ENCODE measurements around the gene CAMK2N1. TPM values are rescaled to one million over a fixed set of nuclear protein-coding genes. Genes with fewer than 3 reads are reported as not detected.

The CAMK2N1 gene
- total RNA-seq, 1 experiment from 2014 or later = 0.41 TPM

GRCh38 chr1:20472860-20473711 is 12.9 kb downstream of the CAMK2N1 start:
- Histone ChIP-seq H3K36me3 (ENCODE audit: insufficient read depth, low read length, poor library complexity, severe bottlenecking) (no peaks in the 10 kb centered on the region), H3K9me3 (ENCODE audit: low read depth, low read length, poor library complexity, severe bottlenecking) (no peaks in the 10 kb centered on the region), H3K4me3 (ENCODE audit: low read depth, low read length, poor library complexity, severe bottlenecking) (no peak overlapping the region), H3K27ac (ENCODE audit: low read depth, low read length, poor library complexity, severe bottlenecking) (no peak overlapping the region), H3K4me1 (ENCODE audit: insufficient read depth, low read length, poor library complexity, severe bottlenecking) (no peaks in the 10 kb centered on the region), H3K27me3 (replicated peaks; ENCODE audit: insufficient read depth, low read depth, low read length, poor library complexity) (peaks cover 45% of the 10 kb centered on the region)
- ChIA-PET POLR2A (ENCODE audit: low non-redundant PET) (interaction anchor here (0.7 kb wide), 1 partner anchor 999 kb away, joined by 3 read pairs; no protein-coding TSS in a partner anchor), CTCF (no interaction called here)
- no TSS peak for BruUV-seq (replicated peaks)
- TF ChIP-seq CTCF (conservative IDR thresholded peaks at IDR 0.05; ENCODE audit: low read depth, low read length) (no peak), EZH2 (IDR thresholded peaks at IDR 0.05; ENCODE audit: borderline replicate concordance, low read depth, low read length, poor library complexity, severe bottlenecking) (no peak)
- no peak for DNase-seq (ENCODE audit: low spot score)
- intact Hi-C loops (cut with micrococcal nuclease; ENCODE audit: unreplicated experiment) = no loop called here

- intact Hi-C loops (cut with micrococcal nuclease; ENCODE audit: unreplicated experiment) = no loop called here
- POLR2A ChIA-PET (ENCODE audit: low non-redundant PET) = no interaction called here
- H3K4me1 ChIP-seq (ENCODE audit: insufficient read depth, low read length, poor library complexity, severe bottlenecking) = no peaks in the 10 kb centered on the region
- no peak for DNase-seq (ENCODE audit: low spot score)
- H3K27me3 ChIP-seq (replicated peaks; ENCODE audit: insufficient read depth, low read depth, low read length, poor library complexity) = peaks cover 40% of the 10 kb centered on the region
- TF ChIP-seq CTCF (conservative IDR thresholded peaks at IDR 0.05; ENCODE audit: low read depth, low read length) (no peak), EZH2 (IDR thresholded peaks at IDR 0.05; ENCODE audit: borderline replicate concordance, low read depth, low read length, poor library complexity, severe bottlenecking) (no peak)
- H3K4me3 ChIP-seq (ENCODE audit: low read depth, low read length, poor library complexity, severe bottlenecking) = no peak overlapping the region
- no TSS peak for BruUV-seq (replicated peaks)
- no peak overlapping the region for H3K27ac ChIP-seq (ENCODE audit: low read depth, low read length, poor library complexity, severe bottlenecking)
- no peaks in the 10 kb centered on the region for H3K36me3 ChIP-seq (ENCODE audit: insufficient read depth, low read length, poor library complexity, severe bottlenecking)
- H3K9me3 ChIP-seq (ENCODE audit: low read depth, low read length, poor library complexity, severe bottlenecking) = no peaks in the 10 kb centered on the region
- CTCF ChIA-PET = no interaction called here
Observed at GRCh38 chr1:20472121-20472520, 13.9 kb downstream of the CAMK2N1 start.

- POLR2A ChIA-PET (ENCODE audit: low non-redundant PET) = no interaction called here
- CTCF ChIA-PET = interaction anchor here (1.3 kb wide), 1 partner anchor 24 kb away, joined by 3 read pairs; no protein-coding TSS in a partner anchor
- Histone ChIP-seq H3K27me3 (replicated peaks; ENCODE audit: insufficient read depth, low read depth, low read length, poor library complexity) (peaks cover 29% of the 10 kb centered on the region), H3K4me1 (ENCODE audit: insufficient read depth, low read length, poor library complexity, severe bottlenecking) (no peaks in the 10 kb centered on the region), H3K4me3 (ENCODE audit: low read depth, low read length, poor library complexity, severe bottlenecking) (no peak overlapping the region), H3K36me3 (ENCODE audit: insufficient read depth, low read length, poor library complexity, severe bottlenecking) (no peaks in the 10 kb centered on the region), H3K27ac (ENCODE audit: low read depth, low read length, poor library complexity, severe bottlenecking) (no peak overlapping the region), H3K9me3 (ENCODE audit: low read depth, low read length, poor library complexity, severe bottlenecking) (no peaks in the 10 kb centered on the region)
- TF ChIP-seq CTCF (conservative IDR thresholded peaks at IDR 0.05; ENCODE audit: low read depth, low read length) = no peak
- no peak for TF ChIP-seq EZH2 (IDR thresholded peaks at IDR 0.05; ENCODE audit: borderline replicate concordance, low read depth, low read length, poor library complexity, severe bottlenecking)
- intact Hi-C loops (cut with micrococcal nuclease; ENCODE audit: unreplicated experiment) = no loop called here
- BruUV-seq (replicated peaks) = no TSS peak
- no peak for DNase-seq (ENCODE audit: low spot score)
Observed at GRCh38 chr1:20470194-20470593, 15.8 kb downstream of the CAMK2N1 start.
